Natural killer cell (primary cell): ENCODE results near the gene SP6. TPM values are rescaled to one million over a fixed set of nuclear protein-coding genes. Genes with fewer than 3 reads are reported as not detected.

ENCODE experiments used
- ATAC-seq, 3 donors: fragments of 150-1000 bp in 2 of 3; fragments of 200-7000 bp in 1 of 3; cut with Tn5 transposase; 1 replicate in 1 of 3; 2 replicates in 2 of 3; pipeline ENCODE4 v1.10.0; 2021; ENCODE audit warnings: mild to moderate bottlenecking in 2 of 3, moderate library complexity in 2 of 3
- DNase-seq, 2 donors: peaks; one replicate each; pipeline versions ENCODE4 v3.0.0 to v3.0.0-alpha.2; 2013 to 2021; ENCODE audit warnings: mixed read lengths in 1 of 2
- H3K27ac ChIP-seq: one replicate; pipeline ENCODE4 v1.5.1; 2013; ENCODE audit warnings: mild to moderate bottlenecking, low read length
- H3K27me3 ChIP-seq: one replicate; pipeline ENCODE4 v1.6.1; 2013; ENCODE audit warnings: low read length; ENCODE audit not compliant: control insufficient read depth, insufficient read depth
- H3K36me3 ChIP-seq: one replicate; pipeline ENCODE4 v1.6.1; 2013; ENCODE audit warnings: low read length; ENCODE audit not compliant: control insufficient read depth, insufficient read depth
- H3K4me1 ChIP-seq: one replicate; pipeline ENCODE4 v1.6.1; 2013; ENCODE audit warnings: low read length; ENCODE audit not compliant: control insufficient read depth, insufficient read depth
- H3K4me3 ChIP-seq: one replicate; pipeline ENCODE4 v1.5.1; 2013; ENCODE audit warnings: low read length
- H3K9me3 ChIP-seq: one replicate; pipeline ENCODE4 v1.6.1; 2013; ENCODE audit warnings: low read length; ENCODE audit not compliant: control insufficient read depth, insufficient read depth
- H3K27ac Mint-ChIP-seq, 2 donors: one replicate each; pipeline ENCODE4 v1.8.0; 2022; ENCODE audit warnings: mild to moderate bottlenecking in 2 of 2, mixed read lengths in 2 of 2, moderate library complexity in 1 of 2
- H3K27me3 Mint-ChIP-seq, 2 donors: one replicate each; pipeline ENCODE4 v1.8.0; 2022; ENCODE audit warnings: low read depth in 2 of 2, mixed read lengths in 2 of 2
- H3K36me3 Mint-ChIP-seq: one replicate; pipeline ENCODE4 v1.8.0; 2022; ENCODE audit warnings: mixed read lengths
- H3K4me1 Mint-ChIP-seq, 2 donors: one replicate each; pipeline ENCODE4 v1.8.0; 2022; ENCODE audit warnings: mixed read lengths in 2 of 2
- H3K4me3 Mint-ChIP-seq: one replicate; pipeline ENCODE4 v1.8.0; 2022; ENCODE audit warnings: mild to moderate bottlenecking, moderate library complexity, mixed read lengths
- H3K9me3 Mint-ChIP-seq, 2 donors: one replicate each; pipeline ENCODE4 v1.8.0; 2022; ENCODE audit warnings: mixed read lengths in 2 of 2
- WGBS: methylation state at CpG from one replicate; pipeline ENCODE4 v1.1.7; 2013; ENCODE audit warnings: missing lambda C conversion rate; ENCODE audit not compliant: insufficient coverage; 5-methylcytosine and 5-hydroxymethylcytosine counted together
- intact Hi-C: fragments of 100-400 bp; cut with micrococcal nuclease; formaldehyde crosslinking; loops from one replicate; pipeline ENCODE4 v1.14.2; 2022
- total RNA-seq, 4 donors: library from RNA; stranded (reverse); fragments of 120-200 nt in 1 of 4; gene quantifications; one replicate each; pipeline versions ENCODE4 v1.2.3 to v1.2.4, GENCODE V29; 2013 to 2022
- TF ChIP-seq, protein P1 (sequence below): fragments of 200-600 bp; IDR thresholded peaks from one replicate; pipeline ENCODE4 v1.8.0; 2022; ENCODE audit warnings: antibody characterized with exemption

Gene SP6
- total RNA-seq, 3 donors from 2014 or later (not counting 1 experiment from before 2014, with no cell fraction given), result 0.09 TPM; not detected in 1

- Histone ChIP-seq H3K9me3 (no peaks in the 10 kb centered on the region), H3K36me3 (peaks cover 83% of the 10 kb centered on the region), H3K27ac (no peak overlapping the region), H3K27me3 (no peaks in the 10 kb centered on the region), H3K4me1 (peaks cover 11% of the 10 kb centered on the region), H3K4me3 (no peak overlapping the region)
- peak overlapping the region; percentile 93 for H3K27ac Mint-ChIP-seq
- H3K27me3 Mint-ChIP-seq, result no peaks in the 10 kb centered on the region
- 63% methylated on average over 3 of the region's 7 CpGs for WGBS
- peaks cover 29 to 39% of the 10 kb centered on the region in 2 donors for H3K4me1 Mint-ChIP-seq
- peaks cover 24% of the 10 kb centered on the region for H3K36me3 Mint-ChIP-seq
- intact Hi-C loops, result no loop called here
- no peak for ATAC-seq
- no peaks in the 10 kb centered on the region for H3K9me3 Mint-ChIP-seq
- TF ChIP-seq, protein P1, sequence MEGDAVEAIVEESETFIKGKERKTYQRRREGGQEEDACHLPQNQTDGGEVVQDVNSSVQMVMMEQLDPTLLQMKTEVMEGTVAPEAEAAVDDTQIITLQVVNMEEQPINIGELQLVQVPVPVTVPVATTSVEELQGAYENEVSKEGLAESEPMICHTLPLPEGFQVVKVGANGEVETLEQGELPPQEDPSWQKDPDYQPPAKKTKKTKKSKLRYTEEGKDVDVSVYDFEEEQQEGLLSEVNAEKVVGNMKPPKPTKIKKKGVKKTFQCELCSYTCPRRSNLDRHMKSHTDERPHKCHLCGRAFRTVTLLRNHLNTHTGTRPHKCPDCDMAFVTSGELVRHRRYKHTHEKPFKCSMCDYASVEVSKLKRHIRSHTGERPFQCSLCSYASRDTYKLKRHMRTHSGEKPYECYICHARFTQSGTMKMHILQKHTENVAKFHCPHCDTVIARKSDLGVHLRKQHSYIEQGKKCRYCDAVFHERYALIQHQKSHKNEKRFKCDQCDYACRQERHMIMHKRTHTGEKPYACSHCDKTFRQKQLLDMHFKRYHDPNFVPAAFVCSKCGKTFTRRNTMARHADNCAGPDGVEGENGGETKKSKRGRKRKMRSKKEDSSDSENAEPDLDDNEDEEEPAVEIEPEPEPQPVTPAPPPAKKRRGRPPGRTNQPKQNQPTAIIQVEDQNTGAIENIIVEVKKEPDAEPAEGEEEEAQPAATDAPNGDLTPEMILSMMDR, result no peak
- H3K4me3 Mint-ChIP-seq, result no peak overlapping the region
- DNase-seq, result no peak
Observed at GRCh38 chr17:47811709-47812108, 39.3 kb downstream of the SP6 start.

DNA sequence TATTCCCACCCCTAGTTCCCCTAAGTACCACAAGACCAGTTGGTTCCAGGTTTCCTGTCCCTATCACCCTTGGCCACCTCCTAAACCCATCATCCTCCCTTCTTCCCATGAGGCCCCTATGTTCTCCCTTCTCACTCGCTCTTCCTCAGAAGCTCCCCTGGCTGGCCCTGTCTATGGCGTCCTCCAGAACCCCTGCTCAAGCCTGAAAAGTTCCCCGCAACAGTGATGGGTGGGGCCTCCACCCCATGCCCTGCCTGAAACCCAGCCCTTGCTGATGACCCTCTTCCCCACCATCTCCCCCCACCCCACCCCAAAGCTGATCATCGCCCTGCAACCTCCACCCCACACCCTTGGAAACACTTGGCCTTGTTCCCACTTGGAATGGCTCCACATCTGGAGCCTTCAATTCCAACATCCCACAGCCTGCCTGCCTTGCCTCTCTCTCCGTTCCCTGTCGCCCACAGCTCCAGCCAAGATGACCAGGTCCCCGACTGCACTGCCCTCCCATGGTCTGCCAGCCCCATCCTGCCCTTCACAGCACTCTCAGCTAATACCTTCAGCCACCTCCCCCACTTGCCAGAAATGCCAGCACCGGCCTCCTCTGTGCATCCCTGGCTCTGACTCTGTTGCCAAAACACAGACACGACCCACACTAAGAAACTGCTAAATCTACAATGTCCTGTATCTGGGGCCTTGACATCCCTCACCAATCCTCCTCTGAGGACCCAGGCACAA lies 39.9 kb downstream of the SP6 start:
- Mint-ChIP-seq H3K27ac (peak overlapping the region; percentile 93), H3K4me1 (peaks cover 29 to 39% of the 10 kb centered on the region in 2 donors), H3K27me3 (no peaks in the 10 kb centered on the region), H3K9me3 (no peaks in the 10 kb centered on the region), H3K36me3 (peaks cover 24% of the 10 kb centered on the region), H3K4me3 (no peak overlapping the region)
- Histone ChIP-seq H3K27me3 (no peaks in the 10 kb centered on the region), H3K9me3 (no peaks in the 10 kb centered on the region), H3K27ac (peak overlapping the region; percentile 77), H3K4me1 (peaks cover 11% of the 10 kb centered on the region), H3K4me3 (no peak overlapping the region), H3K36me3 (peaks cover 77% of the 10 kb centered on the region)
- DNase-seq (peak in 1 of 2 donors; percentile 13), ATAC-seq (no peak)
- 85% methylated on average over 9 of the region's 9 CpGs for WGBS
- intact Hi-C loops, result loop anchor here (1.0 kb wide), 1 partner anchor 18 kb away; no protein-coding TSS in a partner anchor
- TF ChIP-seq, protein P1, result no peak

GRCh38 chr17:47810200-47810821 lies 40.7 kb downstream of the SP6 start:
- TF ChIP-seq, protein P1, result no peak
- DNase-seq (peak; percentile 41 to 65), ATAC-seq (peak; percentile 82 to 87 (median 84))
- Mint-ChIP-seq H3K36me3 (peaks cover 24% of the 10 kb centered on the region), H3K9me3 (no peaks in the 10 kb centered on the region), H3K4me1 (peaks cover 29 to 37% of the 10 kb centered on the region in 2 donors), H3K4me3 (peak overlapping the region; percentile 31), H3K27ac (peak overlapping the region; percentile 93), H3K27me3 (no peaks in the 10 kb centered on the region)
- H3K27ac ChIP-seq, result peak overlapping the region; percentile 77
- no peaks in the 10 kb centered on the region for H3K27me3 ChIP-seq
- H3K9me3 ChIP-seq, result no peaks in the 10 kb centered on the region
- H3K4me3 ChIP-seq, result no peak overlapping the region
- H3K4me1 ChIP-seq, result peaks cover 11% of the 10 kb centered on the region
- H3K36me3 ChIP-seq, result peaks cover 69% of the 10 kb centered on the region
- intact Hi-C loops, result loop anchor here (1.0 kb wide), 1 partner anchor 19 kb away; no protein-coding TSS in a partner anchor
- 57% methylated on average over 8 of the region's 10 CpGs for WGBS
